IMR-90 (cell line): ENCODE measurements around the gene DPH6. TPM values are rescaled to one million over a fixed set of nuclear protein-coding genes. Genes with fewer than 3 reads are reported as not detected.

Experiments used
- ATAC-seq: fragments of 200-7000 bp; cut with Tn5 transposase; 2 replicates; pipeline ENCODE4 v1.9.1; 2020; ENCODE audit warnings: low read depth, mild to moderate bottlenecking, moderate library complexity
- BruUV-seq: library from RNA; stranded (reverse); fragments of 400-500 nt; replicated peaks from 2 replicates; lab custom pipeline; 2021; lab: Mats Ljungman, UMichigan
- CTCF ChIA-PET: fragments of 300-600 bp; formaldehyde crosslinking; extraction: SDS; loops from one replicate; lab custom pipeline; 2021; ENCODE audit warnings: antibody characterized with exemption; lab: Yijun Ruan, JAX
- POLR2A ChIA-PET: fragments of 300-600 bp; sonication (Branson Sonifier 250); formaldehyde crosslinking; loops from one replicate; lab custom pipeline; 2022; ENCODE audit warnings: antibody characterized with exemption; ENCODE audit not compliant: unreplicated experiment; lab: Charles Lee
- DNase-seq: peaks from one replicate; pipeline ENCODE4 v3.0.0; 2013
- H2AFZ ChIP-seq: replicated peaks from 2 replicates; pipeline ENCODE3; 2013; ENCODE audit warnings: low read length, mild to moderate bottlenecking; ENCODE audit not compliant: poor library complexity
- H2AK5ac ChIP-seq: 2 replicates; pipeline ENCODE4 v1.6.1; 2013; ENCODE audit warnings: low read depth, low read length, inconsistent platforms
- H2AK9ac ChIP-seq: replicated peaks from 2 replicates; pipeline ENCODE3; 2013; ENCODE audit warnings: mild to moderate bottlenecking, low read depth, low read length, moderate library complexity; ENCODE audit not compliant: poor library complexity
- H2BK120ac ChIP-seq: 2 replicates; pipeline ENCODE4 v1.6.1; 2013; ENCODE audit warnings: low read depth, low read length, inconsistent platforms
- H2BK15ac ChIP-seq: 3 replicates; pipeline ENCODE4 v1.6.1; 2013; ENCODE audit warnings: low read depth, low read length, inconsistent platforms
- H2BK20ac ChIP-seq: 2 replicates; pipeline ENCODE4 v1.6.1; 2013; ENCODE audit warnings: low read depth, mild to moderate bottlenecking, inconsistent platforms, low read length, moderate library complexity
- H2BK5ac ChIP-seq: 2 replicates; pipeline ENCODE4 v1.6.1; 2013; ENCODE audit warnings: mild to moderate bottlenecking, low read depth, low read length, inconsistent platforms; ENCODE audit not compliant: poor library complexity, severe bottlenecking
- H3K14ac ChIP-seq: replicated peaks from 2 replicates; pipeline ENCODE4 v1.6.1; 2013; ENCODE audit warnings: low read depth, low read length, inconsistent platforms
- H3K18ac ChIP-seq: 2 replicates; pipeline ENCODE4 v1.6.1; 2013; ENCODE audit warnings: low read depth, low read length, control low read depth
- H3K23ac ChIP-seq: 2 replicates; pipeline ENCODE4 v1.6.1; 2013; ENCODE audit warnings: low read depth, low read length, inconsistent platforms
- H3K27ac ChIP-seq: 2 replicates; pipeline ENCODE4 v1.5.1; 2013; ENCODE audit warnings: mild to moderate bottlenecking, control low read depth, low read length; ENCODE audit not compliant: insufficient read depth
- H3K27me3 ChIP-seq: 2 replicates; pipeline ENCODE4 v1.6.1; 2013; ENCODE audit warnings: low read length; ENCODE audit not compliant: control insufficient read depth, insufficient read depth
- H3K36me3 ChIP-seq: 2 replicates; pipeline ENCODE4 v1.6.1; 2013; ENCODE audit warnings: low read length, mixed read lengths; ENCODE audit not compliant: control insufficient read depth, insufficient read depth
- H3K4ac ChIP-seq: 2 replicates; pipeline ENCODE4 v1.6.1; 2013; ENCODE audit warnings: low read depth, low read length, inconsistent platforms
- H3K4me1 ChIP-seq: 2 replicates; pipeline ENCODE4 v1.6.1; 2013; ENCODE audit warnings: low read length, mixed read lengths; ENCODE audit not compliant: control insufficient read depth, insufficient read depth
- H3K4me2 ChIP-seq: 2 replicates; pipeline ENCODE4 v1.6.1; 2013; ENCODE audit warnings: low read depth, mild to moderate bottlenecking, control low read depth, low read length, moderate library complexity
- H3K4me3 ChIP-seq: 2 replicates; pipeline ENCODE4 v1.5.1; 2013; ENCODE audit warnings: low read depth, mild to moderate bottlenecking, control low read depth, low read length, moderate library complexity; ENCODE audit not compliant: insufficient read depth
- H3K56ac ChIP-seq: 2 replicates; pipeline ENCODE4 v1.6.1; 2013; ENCODE audit warnings: low read length, inconsistent platforms; ENCODE audit not compliant: insufficient read depth; ENCODE audit errors: extremely low read depth
- H3K79me1 ChIP-seq, 2 experiments: 2 replicates each; pipeline ENCODE4 v1.6.1; 2013; ENCODE audit warnings: low read length in 2 of 2, inconsistent platforms in 1 of 2, low read depth in 1 of 2
- H3K9ac ChIP-seq: 2 replicates; pipeline ENCODE4 v1.6.1; 2013; ENCODE audit warnings: low read depth, low read length, control low read depth
- H3K9me1 ChIP-seq: 2 replicates; pipeline ENCODE4 v1.6.1; 2013; ENCODE audit warnings: low read length, inconsistent platforms; ENCODE audit not compliant: insufficient read depth
- H3K9me3 ChIP-seq: 2 replicates; pipeline ENCODE4 v1.6.1; 2013; ENCODE audit warnings: low read length; ENCODE audit not compliant: control insufficient read depth, insufficient read depth
- H4K20me1 ChIP-seq: 2 replicates; pipeline ENCODE4 v1.6.1; 2013; ENCODE audit warnings: low read length, inconsistent platforms; ENCODE audit not compliant: insufficient read depth
- H4K5ac ChIP-seq: 2 replicates; pipeline ENCODE4 v1.6.1; 2013; ENCODE audit warnings: mild to moderate bottlenecking, low read depth, low read length, control low read depth
- H4K8ac ChIP-seq, 2 experiments: 2 replicates each; pipeline ENCODE4 v1.6.1; 2013; ENCODE audit warnings: low read depth in 2 of 2, low read length in 2 of 2, control low read depth in 1 of 2, inconsistent platforms in 1 of 2
- H4K91ac ChIP-seq: 2 replicates; pipeline ENCODE4 v1.6.1; 2013; ENCODE audit warnings: low read depth, low read length, inconsistent platforms; ENCODE audit not compliant: insufficient read depth
- CTCF ChIP-seq: conservative IDR thresholded peaks from 2 replicates; pipeline ENCODE4 v1.5.1; 2012; ENCODE audit warnings: mild to moderate bottlenecking, low read depth, low read length, improper control_type of control experiment
- MXI1 ChIP-seq: IDR thresholded peaks from 2 replicates; pipeline ENCODE4 v1.6.1; 2012; ENCODE audit warnings: low read depth, mild to moderate bottlenecking, low read length, moderate library complexity, borderline replicate concordance
- RAD21 ChIP-seq: IDR thresholded peaks from 2 replicates; pipeline ENCODE4 v1.6.1; 2012; ENCODE audit warnings: low read length, improper control_type of control experiment
- SMC3 ChIP-seq: fragments of 150-350 bp; IDR thresholded peaks from 2 replicates; pipeline ENCODE4 v1.6.1; 2016; ENCODE audit warnings: low read depth, mild to moderate bottlenecking, antibody characterized with exemption, low read length, moderate library complexity
- dilution Hi-C: fragments of 300-500 bp; cut with HindIII; formaldehyde crosslinking; loops from one replicate; pipeline ENCODE4 v1.14.3; 2018; ENCODE audit warnings: low sequenced_read_pairs; ENCODE audit not compliant: unreplicated experiment
- in situ Hi-C: fragments of 300-500 bp; cut with MboI; formaldehyde crosslinking; loops from 3 replicates; pipeline ENCODE4 v1.14.3; 2019; ENCODE audit warnings: low sequenced_read_pairs, inconsistent platforms, mixed read lengths
- intact Hi-C: fragments of 100-400 bp; cut with micrococcal nuclease; formaldehyde crosslinking; loops from 2 replicates; pipeline ENCODE4 v1.10.0; 2022
- polyA plus RNA-seq, 3 experiments: library from polyadenylated mRNA; depleted of rRNA; stranded (reverse); fragments of >200 nt; gene quantifications; 2 replicates each; pipeline ENCODE4 v1.2.3, GENCODE V29; 2012; ENCODE audit warnings: low replicate concordance in 1 of 3
- total RNA-seq: library from RNA; depleted of rRNA; stranded (reverse); fragments of >200 nt; gene quantifications from 2 replicates; pipeline ENCODE4 v1.2.3, GENCODE V29; 2012

DPH6 gene
- total and polyA plus RNA-seq, 2 of the 4 experiments (the other 2 are of a cell fraction) = 6.1 to 8.1 TPM

GRCh38 chr15:35519541-35520149 lies 26.3 kb downstream of the DPH6 start:
- Histone ChIP-seq H2AK9ac (no peak overlapping the region), H3K27ac (no peak overlapping the region), H4K8ac (0 out of 4 replicates have a peak overlapping the region, but pooled peaks of 1 of the 2 experiments have one; percentile 0), H2AFZ (no peak overlapping the region), H3K27me3 (no peaks in the 10 kb centered on the region), H3K18ac (no peak overlapping the region), H3K4me1 (peaks cover 6% of the 10 kb centered on the region; the same call in 1 of the 2 replicates), H3K4me3 (no peak overlapping the region), H2BK5ac (no peak overlapping the region), H4K91ac (no peak overlapping the region), H3K9me3 (no peaks in the 10 kb centered on the region), H2BK120ac (no peak overlapping the region), H3K4ac (no peak overlapping the region), H3K9me1 (no peaks in the 10 kb centered on the region), H3K56ac (no peak overlapping the region), H3K23ac (no peak overlapping the region), H2BK20ac (no peak overlapping the region), H4K5ac (no peak overlapping the region), H3K9ac (no peak overlapping the region), H3K36me3 (no peaks in the 10 kb centered on the region), H3K14ac (no peak overlapping the region), H2BK15ac (no peak overlapping the region), H3K79me1 (no peaks in the 10 kb centered on the region), H2AK5ac (no peak overlapping the region), H4K20me1 (no peaks in the 10 kb centered on the region), H3K4me2 (no peak overlapping the region)
- TF ChIP-seq RAD21 = peak; percentile 91
- no peak for TF ChIP-seq MXI1
- TF ChIP-seq SMC3 = peak; percentile 72
- peak; percentile 79 for TF ChIP-seq CTCF
- BruUV-seq = no TSS peak
- DNase-seq (peak; percentile 64), ATAC-seq (peak; percentile 78)
- ChIA-PET POLR2A (no interaction called here), CTCF (interaction anchor here (0.6 to 2.3 kb wide), 4 partner anchors 15 to 1079 kb away, joined by 3 to 6 read pairs (median 4); no protein-coding TSS in a partner anchor)
- dilution Hi-C loops (no loop called here), intact Hi-C loops (loop anchor here (1.0 to 10.0 kb wide), 12 partner anchors 231 to 1615 kb away; partner anchors contain the start of gene MEIS2), in situ Hi-C loops (loop anchor here (10.0 kb wide), 1 partner anchor 1615 kb away; no protein-coding TSS in a partner anchor)
